Measurements from ENCODE around the gene RREB1.

- no peak for TF ChIP-seq CTCF (IDR thresholded peaks at IDR 0.05)
- no peak for TF ChIP-seq EP300 (IDR thresholded peaks at IDR 0.05; ENCODE audit: low read depth)
- TF ChIP-seq POLR2AphosphoS5 (IDR thresholded peaks at IDR 0.05) = no peak
- TF ChIP-seq POLR2A (IDR thresholded peaks at IDR 0.05) = no peak
Observed at GRCh38 chr6:7101290-7101689, 6.5 kb upstream of the RREB1 start.

Measured in transverse colon (tissue), 4 donors.